Astrocyte of the spinal cord (primary cell): ENCODE results near the gene TAF1.
"Not testable (repeated sequence)": the region's sequence is repeated elsewhere in the genome, so short reads cannot be mapped to it uniquely, and the experiment has no call there.

ENCODE experiments used
- DNase-seq: peaks from one replicate; pipeline ENCODE4 v3.0.0; 2011; ENCODE audit warnings: low read depth, low spot score
- H3K4me3 ChIP-seq: 2 replicates; pipeline ENCODE4 v1.5.1; 2011; ENCODE audit warnings: low read depth, mild to moderate bottlenecking, low read length, moderate library complexity
- in situ Hi-C: cut with HindIII; loops from 2 replicates; pipeline ENCODE4 v1.10.0; 2017; ENCODE audit warnings: low sequenced_read_pairs
- TF ChIP-seq, protein P1 (sequence below): IDR thresholded peaks from 2 replicates; pipeline ENCODE4 v1.5.1; 2012; ENCODE audit warnings: low read depth, mild to moderate bottlenecking, low read length, inconsistent platforms

TAF1 gene

DNA sequence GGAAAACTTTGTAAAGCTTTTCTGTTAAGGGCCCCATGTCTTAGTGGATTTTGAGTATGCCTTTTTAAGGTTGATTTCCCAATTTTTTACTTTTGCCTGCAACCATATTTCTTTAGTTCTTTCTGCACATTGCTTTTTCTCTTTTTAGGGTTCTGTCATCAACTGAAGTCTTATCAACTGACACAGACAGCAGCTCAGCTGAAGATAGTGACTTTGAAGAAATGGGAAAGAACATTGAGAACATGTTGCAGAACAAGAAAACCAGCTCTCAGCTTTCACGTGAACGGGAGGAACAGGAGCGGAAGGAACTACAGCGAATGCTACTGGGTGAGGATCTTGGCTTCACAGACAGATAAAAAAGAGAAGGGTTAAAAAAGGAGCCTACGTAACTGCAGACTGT is 27.8 kb downstream of the TAF1 start:
- in situ Hi-C loops, result no loop called here
- TF ChIP-seq, protein P1, sequence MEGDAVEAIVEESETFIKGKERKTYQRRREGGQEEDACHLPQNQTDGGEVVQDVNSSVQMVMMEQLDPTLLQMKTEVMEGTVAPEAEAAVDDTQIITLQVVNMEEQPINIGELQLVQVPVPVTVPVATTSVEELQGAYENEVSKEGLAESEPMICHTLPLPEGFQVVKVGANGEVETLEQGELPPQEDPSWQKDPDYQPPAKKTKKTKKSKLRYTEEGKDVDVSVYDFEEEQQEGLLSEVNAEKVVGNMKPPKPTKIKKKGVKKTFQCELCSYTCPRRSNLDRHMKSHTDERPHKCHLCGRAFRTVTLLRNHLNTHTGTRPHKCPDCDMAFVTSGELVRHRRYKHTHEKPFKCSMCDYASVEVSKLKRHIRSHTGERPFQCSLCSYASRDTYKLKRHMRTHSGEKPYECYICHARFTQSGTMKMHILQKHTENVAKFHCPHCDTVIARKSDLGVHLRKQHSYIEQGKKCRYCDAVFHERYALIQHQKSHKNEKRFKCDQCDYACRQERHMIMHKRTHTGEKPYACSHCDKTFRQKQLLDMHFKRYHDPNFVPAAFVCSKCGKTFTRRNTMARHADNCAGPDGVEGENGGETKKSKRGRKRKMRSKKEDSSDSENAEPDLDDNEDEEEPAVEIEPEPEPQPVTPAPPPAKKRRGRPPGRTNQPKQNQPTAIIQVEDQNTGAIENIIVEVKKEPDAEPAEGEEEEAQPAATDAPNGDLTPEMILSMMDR, result no peak

GRCh38 chrX:71396576-71396975 is 30.4 kb downstream of the TAF1 start:
- DNase-seq, result no peak
- in situ Hi-C loops, result no loop called here
- H3K4me3 ChIP-seq, result no peak overlapping the region
- TF ChIP-seq, protein P1, result no peak

More for the DNA sequence above, 27.8 kb downstream of the TAF1 start:
- no peak overlapping the region for H3K4me3 ChIP-seq
- DNase-seq, result no peak

GRCh38 chrX:71400710-71401109 is 34.6 kb downstream of the TAF1 start:
- TF ChIP-seq, protein P1, result no peak
- H3K4me3 ChIP-seq, result no peak overlapping the region
- DNase-seq, result no peak
- in situ Hi-C loops, result no loop called here

GRCh38 chrX:71416260-71416659 is 50.1 kb downstream of the TAF1 start:
- DNase-seq, H3K4me3 ChIP-seq, in situ Hi-C loops: not testable (repeated sequence)

DNA sequence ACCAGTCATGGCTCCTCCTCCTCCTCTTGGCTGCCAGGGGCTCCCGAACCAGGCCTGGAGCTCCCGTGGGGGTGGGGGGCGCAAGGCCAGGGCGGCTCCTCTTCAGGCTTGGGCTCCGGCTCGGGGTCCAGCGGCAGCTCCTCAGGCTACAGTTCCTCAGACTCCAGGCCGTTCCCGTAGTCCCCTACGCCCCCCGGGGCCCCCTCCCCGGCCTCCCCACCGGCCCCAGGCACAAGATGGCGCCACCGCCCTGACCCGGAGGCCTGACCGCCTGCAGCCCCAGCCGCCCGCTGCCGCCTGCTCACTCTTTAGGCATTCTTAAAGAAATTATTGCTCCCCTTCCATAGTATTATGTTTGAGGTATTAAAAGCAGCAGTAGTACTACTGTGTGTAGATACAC is 54.5 kb downstream of the TAF1 start:
- DNase-seq, result no peak
- in situ Hi-C loops, result no loop called here
- TF ChIP-seq, protein P1, result no peak
- H3K4me3 ChIP-seq, result no peak overlapping the region

- no peak for DNase-seq
- TF ChIP-seq, protein P1, result no peak
- in situ Hi-C loops, result no loop called here
- H3K4me3 ChIP-seq, result no peak overlapping the region
Measured at GRCh38 chrX:71432733-71433132, 66.6 kb downstream of the TAF1 start.

DNA sequence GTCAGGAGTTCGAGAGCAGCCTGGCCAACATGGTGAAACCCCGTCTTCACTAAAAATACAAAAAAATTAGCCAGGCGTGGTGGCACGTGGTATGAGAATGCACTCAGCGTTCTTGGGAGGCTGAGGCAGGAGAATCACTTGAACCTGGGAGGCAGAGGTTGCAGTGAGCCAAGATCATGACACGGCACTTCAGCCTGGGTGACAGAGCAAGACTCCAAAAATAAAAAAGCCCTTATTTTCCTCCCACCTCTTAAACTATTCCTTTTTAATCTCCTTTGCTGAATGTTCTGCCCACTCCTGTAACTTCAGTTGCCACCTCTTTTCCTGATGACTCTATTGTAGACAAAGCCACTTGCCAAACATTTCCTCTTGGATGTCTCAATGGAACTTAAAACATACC is 72.6 kb downstream of the TAF1 start:
- DNase-seq, result no peak
- TF ChIP-seq, protein P1, result no peak
- H3K4me3 ChIP-seq, result no peak overlapping the region
- in situ Hi-C loops, result no loop called here
